CD4-positive, alpha-beta T cell treated with Interleukin-21 for 1 hour (primary cell): ENCODE data around the gene FOXK2.

Experiments
- DNase-seq: peaks from one replicate; pipeline ENCODE4 v3.0.0-alpha.2; 2020

FOXK2 gene

DNA sequence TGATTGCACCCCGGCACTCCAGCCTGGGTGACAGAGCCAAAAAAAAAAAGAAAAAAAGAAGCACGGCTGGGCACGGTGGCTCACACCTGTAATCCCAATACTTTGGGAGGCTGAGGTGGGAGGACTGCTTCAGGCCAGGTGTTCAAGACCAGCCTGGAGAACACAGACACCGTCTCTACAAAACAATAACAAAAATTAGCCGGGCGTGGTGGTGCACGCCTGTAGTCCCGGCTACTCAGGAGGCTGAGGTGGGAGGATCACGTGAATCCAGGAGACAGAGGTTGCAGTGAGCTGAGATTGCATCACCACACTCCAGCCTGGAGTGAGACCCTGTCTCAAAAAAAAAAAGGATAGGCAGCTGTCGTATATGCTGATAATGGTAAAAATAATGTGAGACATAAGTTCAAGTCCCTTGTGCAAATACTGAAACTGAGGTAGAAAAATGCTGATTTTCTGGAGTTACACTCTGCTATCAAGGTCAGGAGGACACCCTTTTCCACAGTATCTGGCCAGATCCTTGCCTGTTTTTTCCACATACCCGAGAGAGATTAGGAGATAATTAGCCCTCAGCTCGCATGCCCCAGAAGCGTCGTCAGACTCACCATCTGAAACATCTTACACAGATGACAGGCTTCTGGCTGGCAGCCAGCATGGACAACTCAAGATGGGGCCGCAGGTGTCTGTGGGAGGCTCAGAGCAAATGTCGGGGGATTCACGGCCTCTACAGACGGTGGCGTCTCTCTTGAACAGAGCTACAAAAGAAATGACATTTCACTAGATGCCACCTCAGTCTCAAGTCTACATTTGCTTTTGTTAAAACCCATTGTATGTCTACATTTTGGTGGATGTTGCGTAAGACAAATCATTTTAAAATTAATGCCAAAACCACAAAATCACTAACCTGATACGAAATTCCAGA lies 91.9 kb downstream of the FOXK2 start:
- no peak for DNase-seq

- DNase-seq: no peak
Observed at GRCh38 chr17:82613283-82614094, 94.0 kb downstream of the FOXK2 start.

DNA sequence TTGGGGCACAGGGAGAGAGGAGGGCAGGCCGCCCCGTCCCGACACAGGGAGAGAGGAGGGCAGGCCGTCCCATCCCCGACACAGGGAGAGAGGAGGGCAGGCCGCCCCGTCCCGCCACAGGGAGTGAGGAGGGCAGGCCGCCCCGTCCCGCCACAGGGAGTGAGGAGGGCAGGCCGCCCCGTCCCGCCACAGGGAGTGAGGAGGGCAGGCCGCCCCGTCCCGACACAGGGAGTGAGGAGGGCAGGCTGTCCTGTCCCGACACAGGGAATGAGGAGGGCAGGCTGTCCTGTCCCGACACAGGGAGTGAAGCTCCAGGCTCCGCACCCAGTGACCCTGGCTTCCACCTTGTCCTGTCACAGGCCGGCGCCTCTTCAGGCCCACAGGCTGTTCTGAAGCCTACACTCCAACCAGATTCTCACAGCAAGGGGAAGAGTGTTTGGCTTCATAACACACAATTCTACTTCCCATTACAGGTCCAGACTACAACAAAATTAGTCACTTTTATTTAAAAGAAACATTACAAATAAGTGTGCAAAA lies 94.6 kb downstream of the FOXK2 start:
- no peak for DNase-seq

DNA sequence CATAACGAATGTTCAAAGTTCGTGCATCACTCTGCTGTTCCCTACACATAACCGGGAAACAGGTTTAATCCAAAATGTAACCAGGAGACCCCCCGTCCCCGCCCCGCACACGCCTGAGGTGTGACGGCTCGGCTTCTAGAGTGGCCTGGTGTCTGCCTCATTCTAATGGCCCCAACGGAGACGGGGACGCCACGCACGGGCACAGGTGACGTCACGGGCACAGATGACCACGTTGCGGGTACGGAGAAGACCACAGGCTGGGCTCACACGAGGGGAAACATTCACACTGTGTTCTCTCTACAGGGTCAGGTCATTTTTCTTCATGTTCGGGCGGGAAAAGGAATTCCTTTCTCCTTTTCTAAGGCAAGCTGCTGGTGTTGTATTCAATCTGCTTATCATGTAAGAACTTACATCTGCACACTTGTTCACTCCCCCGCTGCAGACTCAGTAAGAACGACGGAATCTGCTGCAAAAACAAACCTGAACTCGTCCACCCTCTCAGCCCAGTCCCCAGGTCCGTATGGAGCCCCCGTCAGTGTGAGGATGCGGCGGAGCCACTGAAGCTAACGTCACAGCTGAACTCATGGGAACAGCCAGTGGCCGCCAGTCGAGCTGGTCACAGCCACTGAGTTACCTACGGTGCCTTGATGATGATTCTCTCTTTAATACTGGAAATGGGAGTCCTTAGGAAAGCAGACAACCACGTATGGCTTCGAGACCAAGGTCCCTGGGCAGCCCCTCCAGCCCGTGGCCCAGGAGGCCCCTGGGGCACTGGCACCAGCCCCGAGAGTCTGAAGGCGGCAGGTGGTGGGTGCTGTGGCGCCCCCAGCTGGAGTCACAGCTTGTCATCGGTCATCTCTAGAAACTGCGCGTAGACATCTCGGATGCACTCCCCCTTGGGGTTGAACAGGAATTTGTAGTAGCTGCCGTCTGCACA lies 95.8 kb downstream of the FOXK2 start:
- DNase-seq: no peak

- no peak for DNase-seq
Observed at GRCh38 chr17:82616021-82616711, 96.6 kb downstream of the FOXK2 start.

- no peak for DNase-seq
Observed at GRCh38 chr17:82619211-82619610, 99.7 kb downstream of the FOXK2 start.

GRCh38 chr17:82619641-82620040 lies 100.1 kb downstream of the FOXK2 start:
- DNase-seq: no peak

DNA sequence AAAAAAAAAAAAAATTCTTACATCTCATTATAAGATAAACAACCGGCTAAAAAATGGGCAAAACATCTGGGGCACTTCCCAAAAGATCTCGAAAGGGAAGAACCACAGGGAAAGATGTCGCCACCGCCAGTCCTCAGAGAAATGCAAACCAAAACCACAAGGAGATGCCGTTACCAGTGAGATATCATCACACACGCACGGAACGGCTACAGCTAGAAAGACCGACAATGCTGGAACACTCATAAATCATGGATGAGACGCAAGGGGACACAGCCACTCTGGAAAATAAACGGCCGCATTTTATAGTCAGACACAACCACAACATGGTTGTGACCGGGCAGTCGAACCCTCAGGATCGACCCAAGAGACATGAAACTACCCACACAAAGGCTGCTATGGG lies 104.2 kb downstream of the FOXK2 start:
- no peak for DNase-seq

- no peak for DNase-seq
Observed at GRCh38 chr17:82627405-82627804, 107.9 kb downstream of the FOXK2 start.

- DNase-seq: no peak
Observed at GRCh38 chr17:82629748-82630147, 110.2 kb downstream of the FOXK2 start.

GRCh38 chr17:82630212-82630611 lies 110.7 kb downstream of the FOXK2 start:
- DNase-seq: no peak

GRCh38 chr17:82631544-82631943 lies 112.0 kb downstream of the FOXK2 start:
- no peak for DNase-seq

GRCh38 chr17:82632451-82632850 lies 112.9 kb downstream of the FOXK2 start:
- DNase-seq: no peak

DNA sequence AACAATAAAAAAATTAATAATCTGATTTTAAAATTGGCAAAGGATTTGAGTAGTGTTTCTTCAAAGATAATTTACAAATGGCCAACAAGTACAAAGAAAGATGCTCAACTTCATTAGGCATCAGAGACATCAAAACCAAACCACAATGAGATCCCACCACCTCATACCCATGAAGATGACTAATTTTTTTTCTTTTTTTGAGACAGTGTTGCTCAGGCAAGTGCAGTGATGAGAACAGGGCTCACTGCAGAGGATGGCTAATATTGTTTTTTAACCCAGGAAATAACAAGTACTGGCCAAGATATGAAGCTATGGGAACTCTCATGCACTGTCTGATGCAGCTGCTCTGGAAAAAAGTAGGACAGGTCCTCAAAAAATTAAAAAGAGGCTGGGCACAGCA lies 113.8 kb downstream of the FOXK2 start:
- DNase-seq: no peak

GRCh38 chr17:82636626-82637598 lies 117.4 kb downstream of the FOXK2 start:
- no peak for DNase-seq

GRCh38 chr17:82638183-82638773 lies 118.7 kb downstream of the FOXK2 start:
- no peak for DNase-seq

GRCh38 chr17:82639628-82640027 lies 120.1 kb downstream of the FOXK2 start:
- DNase-seq: no peak

DNA sequence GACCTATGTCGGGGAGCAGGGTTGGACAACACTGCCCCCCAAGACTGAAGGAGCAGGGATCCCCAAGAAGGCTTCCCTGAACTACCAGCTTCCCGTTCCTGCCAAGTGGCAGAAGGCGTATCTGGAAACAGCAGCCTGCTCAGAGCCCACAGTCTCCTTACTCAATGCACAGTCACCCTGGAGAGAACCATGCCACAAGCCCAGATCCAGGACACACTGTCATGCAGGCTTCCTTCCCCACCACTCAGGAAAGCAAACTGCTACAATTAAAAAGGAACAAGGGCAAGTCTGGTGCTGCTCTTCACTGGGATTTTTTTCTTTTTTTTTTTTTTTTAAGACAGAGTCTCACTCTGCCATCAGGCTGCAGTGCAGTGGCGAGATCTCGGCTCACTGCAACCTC lies 120.5 kb downstream of the FOXK2 start:
- no peak for DNase-seq

DNA sequence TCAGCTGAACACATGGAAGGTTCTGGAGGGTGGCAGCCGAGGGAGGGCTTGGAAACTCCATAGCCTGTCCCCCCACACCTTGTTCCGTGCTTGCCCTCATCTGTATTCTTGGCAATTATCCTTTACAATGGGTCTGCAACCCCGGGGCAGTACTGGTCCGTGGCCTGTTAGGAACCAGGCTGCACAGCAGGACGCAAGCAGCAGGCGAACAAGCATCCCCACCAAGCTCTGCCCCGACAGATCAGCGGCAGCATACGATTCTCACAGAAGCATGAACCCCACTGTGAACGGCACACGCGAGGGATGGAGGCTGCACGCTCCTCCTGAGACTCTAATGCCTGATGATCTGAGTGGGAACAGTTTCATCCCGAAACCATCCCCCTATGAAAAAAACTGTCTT lies 122.5 kb downstream of the FOXK2 start:
- DNase-seq: no peak

DNA sequence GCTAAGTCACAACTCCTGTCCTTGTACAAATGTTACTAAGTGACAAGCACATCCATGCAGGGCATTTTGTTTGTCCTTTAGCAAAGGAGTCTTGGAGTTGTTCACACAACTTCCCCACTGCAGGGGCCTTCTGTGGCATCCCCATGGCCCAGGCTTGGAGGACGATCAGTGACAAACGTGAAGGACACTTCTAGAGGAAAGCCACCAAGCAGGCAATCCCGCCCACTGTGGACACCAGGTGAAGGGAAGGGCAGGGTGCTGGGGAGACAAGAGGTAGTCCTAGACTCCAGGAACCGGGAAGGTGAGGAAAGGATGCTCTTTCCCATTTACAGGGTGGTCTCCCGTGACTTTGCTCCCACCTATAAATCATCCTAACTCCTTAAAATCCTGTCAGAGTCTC lies 124.6 kb downstream of the FOXK2 start:
- no peak for DNase-seq
